Measurements from ENCODE around the gene RBAK.
"Not testable (repeated sequence)": the region's sequence is repeated elsewhere in the genome, so short reads cannot be mapped to it uniquely, and the experiment has no call there.

The RBAK gene

DNA sequence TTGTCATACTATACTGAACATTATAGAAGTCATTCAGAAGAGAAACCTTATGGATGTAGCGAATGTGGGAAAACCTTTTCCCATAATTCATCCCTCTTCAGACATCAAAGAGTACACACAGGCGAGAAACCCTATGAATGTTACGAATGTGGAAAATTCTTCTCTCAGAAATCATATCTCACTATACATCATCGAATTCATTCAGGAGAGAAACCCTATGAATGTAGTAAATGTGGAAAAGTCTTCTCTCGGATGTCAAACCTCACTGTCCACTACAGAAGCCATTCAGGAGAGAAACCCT is 19.4 kb downstream of the RBAK start:
- TF ChIP-seq CTCF (IDR thresholded peaks at IDR 0.05; ENCODE audit: low read depth, low read length) = no peak
- H3K4me3 ChIP-seq (ENCODE audit: low read depth, low read length) = no peak overlapping the region

DNA sequence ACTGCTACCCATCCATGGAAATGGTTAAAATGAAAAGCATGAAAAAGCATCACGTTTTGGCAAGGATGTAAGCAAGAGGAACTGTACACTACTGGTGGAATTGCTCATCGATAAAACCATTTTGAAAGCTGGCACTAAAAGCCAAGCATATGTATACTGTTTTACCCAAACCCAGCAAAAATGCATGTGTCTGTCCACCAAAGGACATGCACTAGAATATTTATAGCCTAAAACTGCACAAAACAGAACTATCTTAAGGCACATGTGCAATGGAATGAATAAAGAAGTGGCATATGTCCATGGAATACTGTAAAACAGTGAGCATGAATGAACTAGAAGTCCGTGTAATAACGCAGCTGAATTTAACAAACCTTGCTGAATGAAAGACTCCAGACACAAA is 22.9 kb downstream of the RBAK start:
- no peak for TF ChIP-seq CTCF (IDR thresholded peaks at IDR 0.05; ENCODE audit: low read depth, low read length)
- no peak overlapping the region for H3K4me3 ChIP-seq (ENCODE audit: low read depth, low read length)

DNA sequence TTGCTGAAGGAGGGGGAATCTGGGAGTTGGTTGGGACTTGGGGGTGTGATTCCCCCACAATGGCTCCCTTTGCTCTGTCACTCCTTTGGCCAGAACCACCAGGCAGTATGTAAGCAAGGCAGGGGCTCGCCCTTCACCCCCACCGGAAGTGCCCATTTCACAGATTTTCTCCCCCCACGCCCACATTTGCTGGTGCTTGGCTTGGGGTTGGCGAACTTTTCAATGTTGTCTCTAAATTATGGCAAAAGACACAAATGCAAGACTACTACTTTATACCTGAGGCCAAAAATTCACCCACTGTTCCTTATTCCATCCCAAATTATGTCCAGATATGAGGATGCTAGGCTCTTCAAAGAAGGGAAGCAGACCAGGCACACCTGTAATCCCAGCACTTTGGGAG is 24.5 kb downstream of the RBAK start:
- TF ChIP-seq CTCF (IDR thresholded peaks at IDR 0.05; ENCODE audit: low read depth, low read length) = no peak
- H3K4me3 ChIP-seq (ENCODE audit: low read depth, low read length) = no peak overlapping the region

DNA sequence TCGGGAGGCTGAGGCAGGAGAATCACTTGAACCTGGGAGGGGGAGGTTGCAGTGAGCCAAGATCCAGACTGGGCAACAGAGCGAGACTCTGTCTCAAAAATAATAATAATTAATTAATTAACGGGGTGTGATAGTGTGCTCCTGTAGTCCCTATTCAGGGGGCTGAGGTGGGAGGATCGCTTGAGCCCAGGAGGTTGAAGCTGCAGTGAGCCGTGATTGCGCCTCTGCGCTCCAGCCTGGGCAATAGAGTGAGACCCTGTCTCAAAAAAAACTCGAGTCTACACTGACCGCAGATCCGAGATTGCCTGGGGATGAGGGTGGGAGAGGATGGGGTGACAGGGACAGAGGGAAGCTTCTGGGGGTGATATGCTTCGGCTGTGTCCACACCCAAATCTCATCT is 29.5 kb downstream of the RBAK start:
- not testable (repeated sequence) for H3K4me3 ChIP-seq (ENCODE audit: low read depth, low read length)

DNA sequence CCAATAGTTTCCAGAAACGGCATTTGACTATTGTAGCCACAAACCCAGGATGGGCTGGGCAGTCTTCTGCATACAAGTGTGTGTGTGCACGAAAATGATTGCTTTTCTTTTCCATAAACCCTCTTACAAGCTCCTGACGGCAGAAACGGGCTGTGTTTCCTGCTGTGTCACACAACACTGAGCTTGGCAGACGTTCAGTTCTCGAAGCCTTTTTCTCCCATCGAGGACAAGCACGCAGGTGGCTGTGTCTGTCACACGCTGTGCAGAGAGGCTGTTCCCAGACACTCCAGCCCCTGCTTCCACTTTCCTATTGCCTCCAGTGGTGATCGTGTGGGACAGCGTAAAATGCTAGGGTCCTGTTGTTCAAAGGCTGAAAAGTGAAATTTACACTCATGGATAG is 32.1 kb downstream of the RBAK start:
- no peak overlapping the region for H3K4me3 ChIP-seq (ENCODE audit: low read depth, low read length)
- TF ChIP-seq CTCF (IDR thresholded peaks at IDR 0.05; ENCODE audit: low read depth, low read length) = no peak

- H3K4me3 ChIP-seq (ENCODE audit: low read depth, low read length) = no peak overlapping the region
- no peak for TF ChIP-seq CTCF (IDR thresholded peaks at IDR 0.05; ENCODE audit: low read depth, low read length)
Observed at GRCh38 chr7:5082806-5083205, 37.1 kb downstream of the RBAK start.

DNA sequence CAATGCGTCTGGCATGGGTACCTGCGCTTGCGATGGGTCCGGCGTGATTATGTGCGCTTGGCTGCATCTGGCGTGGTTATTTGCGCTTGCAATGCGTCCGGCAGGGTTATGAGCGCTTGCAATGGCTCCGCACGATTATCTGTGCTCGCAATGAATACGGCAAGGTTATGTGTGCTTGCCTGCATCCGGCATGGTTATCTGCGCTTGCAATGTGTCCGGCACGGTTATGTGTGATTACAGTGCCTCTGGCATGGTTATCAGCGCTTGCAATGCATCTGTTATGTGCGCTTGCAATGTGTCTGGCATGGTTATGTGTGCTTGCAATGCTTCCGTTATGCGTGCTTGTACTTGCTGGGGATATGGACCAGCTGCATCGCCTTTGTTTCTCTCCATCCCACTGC is 37.7 kb downstream of the RBAK start:
- no peak for TF ChIP-seq CTCF (IDR thresholded peaks at IDR 0.05; ENCODE audit: low read depth, low read length)

DNA sequence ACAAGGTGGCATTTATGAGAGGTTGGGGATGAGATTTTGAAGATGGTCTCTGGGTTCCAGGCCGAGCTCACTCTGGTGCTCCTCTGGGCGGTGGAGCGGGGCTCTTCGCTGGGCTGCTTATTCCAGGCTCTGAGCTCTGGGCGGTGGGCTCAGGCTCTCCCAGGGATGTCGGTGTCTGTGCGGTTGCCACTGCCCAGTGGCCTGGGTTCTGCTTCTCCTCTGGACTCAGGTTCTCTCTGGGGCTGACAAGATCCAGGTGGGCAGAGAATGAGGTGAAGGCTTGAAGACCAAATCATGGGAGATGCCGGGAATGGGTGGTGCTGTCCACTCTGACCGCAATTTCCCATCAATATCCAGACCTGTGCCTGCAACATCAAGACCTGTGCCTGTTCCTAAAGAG is 40.6 kb downstream of the RBAK start:
- TF ChIP-seq CTCF (IDR thresholded peaks at IDR 0.05; ENCODE audit: low read depth, low read length) = no peak
- no peak overlapping the region for H3K4me3 ChIP-seq (ENCODE audit: low read depth, low read length)

More for the DNA sequence above, 37.7 kb downstream of the RBAK start:
- H3K4me3 ChIP-seq (ENCODE audit: low read depth, low read length) = no peak overlapping the region

- H3K4me3 ChIP-seq (ENCODE audit: low read depth, low read length) = not testable (repeated sequence)
Observed at GRCh38 chr7:5088228-5088833, 42.7 kb downstream of the RBAK start.
